Choroid plexus epithelial cell (primary cell): Measurements from ENCODE around the gene NT5M.

Source experiments
- DNase-seq: peaks from one replicate; pipeline ENCODE4 v3.0.0-alpha.2; 2010; ENCODE audit warnings: low read depth
- H3K4me3 ChIP-seq: 2 replicates; pipeline ENCODE4 v1.5.1; 2011; ENCODE audit warnings: low read depth, mild to moderate bottlenecking, control low read depth, low read length, moderate library complexity
- CTCF ChIP-seq: conservative IDR thresholded peaks from 2 replicates; pipeline ENCODE4 v1.5.1; 2011; ENCODE audit warnings: low read depth, mild to moderate bottlenecking, control low read depth, inconsistent platforms, low read length, moderate library complexity

NT5M gene

GRCh38 chr17:17391668-17392370 lies 88.6 kb downstream of the NT5M start:
- DNase-seq: no peak
- no peak for TF ChIP-seq CTCF
- no peak overlapping the region for H3K4me3 ChIP-seq

GRCh38 chr17:17393976-17394375 lies 90.8 kb downstream of the NT5M start:
- no peak overlapping the region for H3K4me3 ChIP-seq
- no peak for DNase-seq
- TF ChIP-seq CTCF: no peak

- no peak for DNase-seq
- no peak overlapping the region for H3K4me3 ChIP-seq
- no peak for TF ChIP-seq CTCF
These were observed 91.3 kb downstream of the NT5M start for GRCh38 chr17:17394494-17394893.

- no peak for DNase-seq
- TF ChIP-seq CTCF: no peak
- no peak overlapping the region for H3K4me3 ChIP-seq
These were observed 92.2 kb downstream of the NT5M start for GRCh38 chr17:17395246-17395802.

- no peak overlapping the region for H3K4me3 ChIP-seq
- no peak for DNase-seq
- TF ChIP-seq CTCF: no peak
These were observed 92.7 kb downstream of the NT5M start for GRCh38 chr17:17395885-17396284.
